HG03520 (cell line): Measurements from ENCODE around the gene SPSB1.

Source experiments
- ATAC-seq: cut with Tn5 transposase; IDR thresholded peaks from one replicate; pipeline ENCODE4 v1.9.1; 2021; ENCODE audit warnings: mild to moderate bottlenecking, moderate library complexity; ENCODE audit not compliant: unreplicated experiment

Gene SPSB1

GRCh38 chr1:9258629-9259028, 34.1 kb upstream of the SPSB1 start:
- no peak for ATAC-seq

- no peak for ATAC-seq
Measured at GRCh38 chr1:9260059-9260766, 32.5 kb upstream of the SPSB1 start.

GRCh38 chr1:9261496-9261895, 31.2 kb upstream of the SPSB1 start:
- ATAC-seq, result no peak

GRCh38 chr1:9262096-9262986, 30.4 kb upstream of the SPSB1 start:
- no peak for ATAC-seq

GRCh38 chr1:9263276-9263855, 29.3 kb upstream of the SPSB1 start:
- ATAC-seq, result no peak

GRCh38 chr1:9263984-9264872, 28.5 kb upstream of the SPSB1 start:
- no peak for ATAC-seq

GRCh38 chr1:9265037-9265436, 27.7 kb upstream of the SPSB1 start:
- no peak for ATAC-seq

GRCh38 chr1:9265968-9266367, 26.7 kb upstream of the SPSB1 start:
- ATAC-seq, result no peak

- no peak for ATAC-seq
Measured at GRCh38 chr1:9267352-9267686, 25.4 kb upstream of the SPSB1 start.

- no peak for ATAC-seq
Measured at GRCh38 chr1:9267827-9268581, 24.7 kb upstream of the SPSB1 start.

- no peak for ATAC-seq
Measured at GRCh38 chr1:9269078-9269501, 23.6 kb upstream of the SPSB1 start.

GRCh38 chr1:9269721-9270120, 23.0 kb upstream of the SPSB1 start:
- ATAC-seq, result no peak

- no peak for ATAC-seq
Measured at GRCh38 chr1:9270290-9270883, 22.3 kb upstream of the SPSB1 start.

- ATAC-seq, result no peak
Measured at GRCh38 chr1:9271283-9271682, 21.4 kb upstream of the SPSB1 start.

- no peak for ATAC-seq
Measured at GRCh38 chr1:9271861-9272595, 20.7 kb upstream of the SPSB1 start.

GRCh38 chr1:9273177-9273576, 19.5 kb upstream of the SPSB1 start:
- ATAC-seq, result no peak

- no peak for ATAC-seq
Measured at GRCh38 chr1:9275161-9275560, 17.5 kb upstream of the SPSB1 start.

- ATAC-seq, result peak; percentile 65
Measured at GRCh38 chr1:9275567-9276034, 17.1 kb upstream of the SPSB1 start.

- no peak for ATAC-seq
Measured at GRCh38 chr1:9278116-9278515, 14.6 kb upstream of the SPSB1 start.
